RWPE1 (cell line): ENCODE results near the gene TNFRSF21.

ENCODE experiments used
- CTCF ChIA-PET: fragments of 350-600 bp; sonication (Branson Sonifier 250); formaldehyde crosslinking; extraction: SDS; loops from one replicate; lab custom pipeline; 2021; lab: Yijun Ruan, JAX
- POLR2A ChIA-PET: fragments of 400-600 bp; formaldehyde crosslinking; extraction: SDS; loops from one replicate; lab custom pipeline; 2020; ENCODE audit warnings: antibody characterized with exemption; ENCODE audit not compliant: low non-redundant PET; lab: Yijun Ruan, JAX
- DNase-seq: peaks from one replicate; pipeline ENCODE4 v3.0.0; 2012; ENCODE audit warnings: low spot score
- H3K27ac ChIP-seq: fragments of 450-650 bp; 2 replicates; pipeline ENCODE4 v1.5.1; 2017
- TF ChIP-seq, protein P1 (sequence below): fragments of 450-650 bp; conservative IDR thresholded peaks from 2 replicates; pipeline ENCODE4 v1.5.1; 2017; ENCODE audit warnings: low read depth, mild to moderate bottlenecking

TNFRSF21 gene

DNA sequence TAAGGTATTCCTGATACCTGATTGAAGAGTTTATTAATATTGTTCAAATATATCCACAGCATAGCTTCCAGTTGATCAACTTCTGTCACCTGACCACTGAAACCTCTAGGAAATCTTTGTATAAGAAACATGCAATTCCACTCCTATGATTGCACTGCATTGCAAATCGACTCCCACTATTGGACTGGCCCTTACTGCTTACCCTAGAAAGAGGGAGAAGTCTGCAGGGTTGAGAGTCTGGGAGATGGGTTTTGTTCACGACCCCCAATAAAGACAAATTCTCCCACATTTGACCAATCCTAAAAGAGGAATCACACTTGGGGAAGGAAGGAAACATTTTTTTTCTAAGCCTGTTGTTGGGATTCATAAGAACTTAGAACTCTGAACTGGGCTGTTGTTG, 43.7 kb downstream of the TNFRSF21 start:
- POLR2A ChIA-PET = no interaction called here
- CTCF ChIA-PET = no interaction called here
- H3K27ac ChIP-seq = no peak overlapping the region
- TF ChIP-seq, protein P1, sequence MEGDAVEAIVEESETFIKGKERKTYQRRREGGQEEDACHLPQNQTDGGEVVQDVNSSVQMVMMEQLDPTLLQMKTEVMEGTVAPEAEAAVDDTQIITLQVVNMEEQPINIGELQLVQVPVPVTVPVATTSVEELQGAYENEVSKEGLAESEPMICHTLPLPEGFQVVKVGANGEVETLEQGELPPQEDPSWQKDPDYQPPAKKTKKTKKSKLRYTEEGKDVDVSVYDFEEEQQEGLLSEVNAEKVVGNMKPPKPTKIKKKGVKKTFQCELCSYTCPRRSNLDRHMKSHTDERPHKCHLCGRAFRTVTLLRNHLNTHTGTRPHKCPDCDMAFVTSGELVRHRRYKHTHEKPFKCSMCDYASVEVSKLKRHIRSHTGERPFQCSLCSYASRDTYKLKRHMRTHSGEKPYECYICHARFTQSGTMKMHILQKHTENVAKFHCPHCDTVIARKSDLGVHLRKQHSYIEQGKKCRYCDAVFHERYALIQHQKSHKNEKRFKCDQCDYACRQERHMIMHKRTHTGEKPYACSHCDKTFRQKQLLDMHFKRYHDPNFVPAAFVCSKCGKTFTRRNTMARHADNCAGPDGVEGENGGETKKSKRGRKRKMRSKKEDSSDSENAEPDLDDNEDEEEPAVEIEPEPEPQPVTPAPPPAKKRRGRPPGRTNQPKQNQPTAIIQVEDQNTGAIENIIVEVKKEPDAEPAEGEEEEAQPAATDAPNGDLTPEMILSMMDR = no peak
- no peak for DNase-seq

- POLR2A ChIA-PET = no interaction called here
- peak overlapping the region; percentile 17 for H3K27ac ChIP-seq
- TF ChIP-seq, protein P1 = no peak
- CTCF ChIA-PET = interaction anchor here (0.6 kb wide), 1 partner anchor 11 kb away, joined by 3 read pairs; no protein-coding TSS in a partner anchor
- DNase-seq = no peak
Observed at GRCh38 chr6:47264775-47265184, 44.9 kb downstream of the TNFRSF21 start.

GRCh38 chr6:47263268-47263667, 46.4 kb downstream of the TNFRSF21 start:
- POLR2A ChIA-PET = no interaction called here
- H3K27ac ChIP-seq = no peak overlapping the region
- TF ChIP-seq, protein P1 = no peak
- no peak for DNase-seq
- CTCF ChIA-PET = interaction anchor here (0.6 kb wide), 1 partner anchor 102 kb away, joined by 3 read pairs; no protein-coding TSS in a partner anchor

GRCh38 chr6:47262231-47262630, 47.5 kb downstream of the TNFRSF21 start:
- ChIA-PET POLR2A (no interaction called here), CTCF (no interaction called here)
- TF ChIP-seq, protein P1 = no peak
- no peak for DNase-seq
- no peak overlapping the region for H3K27ac ChIP-seq

DNA sequence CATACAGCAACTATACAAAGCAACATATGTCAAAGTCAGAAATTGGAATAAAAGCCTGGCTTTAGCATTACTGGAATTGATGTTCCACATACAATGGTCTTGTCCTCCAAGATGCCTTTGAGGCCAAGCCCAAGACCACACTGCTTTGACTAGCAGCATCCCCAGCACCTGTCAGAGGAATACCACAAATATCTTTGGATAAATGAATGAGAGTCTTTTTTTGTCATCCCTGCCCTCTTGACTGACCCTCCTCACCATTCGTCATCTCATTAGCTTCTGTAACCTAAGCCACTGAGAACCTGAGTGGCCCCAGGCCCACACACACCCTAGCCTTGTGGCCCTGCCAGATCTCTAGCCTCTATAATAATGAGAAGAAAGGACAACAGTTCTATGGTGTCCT, 48.5 kb downstream of the TNFRSF21 start:
- ChIA-PET POLR2A (no interaction called here), CTCF (no interaction called here)
- TF ChIP-seq, protein P1 = no peak
- DNase-seq = no peak
- no peak overlapping the region for H3K27ac ChIP-seq

- H3K27ac ChIP-seq = no peak overlapping the region
- POLR2A ChIA-PET = no interaction called here
- TF ChIP-seq, protein P1 = no peak
- no peak for DNase-seq
- CTCF ChIA-PET = no interaction called here
Observed at GRCh38 chr6:47260021-47260420, 49.7 kb downstream of the TNFRSF21 start.
